GM19239 (cell line): ENCODE results near the gene ADGRG1.

Experiments
- DNase-seq: peaks from one replicate; pipeline ENCODE4 v3.0.0; 2011; ENCODE audit warnings: low spot score; ENCODE audit not compliant: insufficient read length
- FAIRE-seq: peaks from 2 replicates; lab custom pipeline; 2011; peaks lifted over from hg19 to GRCh38; lab: Jason Lieb, UNC

The ADGRG1 gene

DNA sequence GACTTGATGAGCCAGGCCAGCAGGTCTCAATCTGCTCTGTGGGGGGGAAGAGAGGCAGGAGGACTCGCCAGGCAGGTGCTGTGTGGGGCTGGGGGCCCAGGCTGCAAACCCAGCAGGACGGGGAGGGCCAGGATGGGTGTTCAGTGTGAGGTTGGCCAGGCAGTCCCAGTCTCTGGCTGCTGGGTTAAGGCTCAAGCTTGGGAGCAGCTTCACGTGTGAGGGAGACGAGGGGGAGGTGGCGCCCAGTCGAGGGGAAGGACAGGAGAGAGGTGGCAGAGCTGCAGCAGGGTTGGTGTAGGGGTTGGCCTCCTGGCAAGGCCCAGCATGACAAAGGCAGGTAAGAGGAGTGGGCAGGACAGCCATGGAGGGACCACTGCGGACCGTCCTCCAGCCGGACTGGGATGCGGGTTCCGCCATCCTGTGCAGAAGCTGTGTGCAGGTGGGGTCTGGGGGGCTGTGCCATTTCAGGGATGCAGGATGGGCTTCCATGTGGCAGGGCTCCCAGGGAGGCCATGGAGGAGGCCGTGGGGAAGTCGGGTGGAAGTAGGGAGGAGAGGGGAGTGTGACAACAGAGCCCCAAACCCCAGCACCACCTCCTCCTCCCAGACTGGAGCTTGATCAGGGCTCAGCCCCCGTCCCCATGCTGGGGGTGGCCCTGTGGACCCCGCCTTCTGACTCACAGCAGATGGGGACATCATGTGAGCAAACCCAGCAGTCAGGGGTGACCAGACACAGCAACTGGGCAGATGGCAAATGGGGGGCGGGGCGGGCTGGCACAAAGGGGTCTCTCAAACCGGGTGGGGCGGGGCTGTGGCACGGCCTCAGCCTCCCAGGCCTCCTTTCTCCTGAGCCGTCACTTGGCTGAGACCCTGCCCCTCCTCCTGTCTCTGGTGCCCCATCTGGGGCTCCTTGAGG is 2.8 kb downstream of the ADGRG1 start:
- FAIRE-seq (no peak), DNase-seq (no peak)

DNA sequence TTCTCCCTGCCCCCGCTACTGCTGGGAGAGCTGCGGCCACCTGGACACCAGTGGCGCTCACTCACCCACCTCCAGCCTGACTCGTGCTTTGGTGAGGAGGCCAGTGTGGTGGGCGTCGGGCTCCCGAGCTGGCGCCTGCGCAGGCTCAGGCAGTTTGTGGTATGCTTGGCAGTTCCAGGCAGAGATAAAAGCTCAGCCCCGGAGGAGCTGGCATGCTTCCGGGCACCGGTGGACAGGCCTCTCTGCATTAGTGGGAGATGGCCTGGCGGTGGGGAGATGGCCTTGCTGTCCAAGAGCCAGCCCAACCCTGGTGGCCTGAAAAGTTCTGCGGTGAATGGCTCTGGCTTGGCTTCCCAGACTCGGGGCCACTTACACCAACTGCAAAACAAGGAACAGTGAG is 4.1 kb downstream of the ADGRG1 start:
- DNase-seq (no peak), FAIRE-seq (no peak)

DNA sequence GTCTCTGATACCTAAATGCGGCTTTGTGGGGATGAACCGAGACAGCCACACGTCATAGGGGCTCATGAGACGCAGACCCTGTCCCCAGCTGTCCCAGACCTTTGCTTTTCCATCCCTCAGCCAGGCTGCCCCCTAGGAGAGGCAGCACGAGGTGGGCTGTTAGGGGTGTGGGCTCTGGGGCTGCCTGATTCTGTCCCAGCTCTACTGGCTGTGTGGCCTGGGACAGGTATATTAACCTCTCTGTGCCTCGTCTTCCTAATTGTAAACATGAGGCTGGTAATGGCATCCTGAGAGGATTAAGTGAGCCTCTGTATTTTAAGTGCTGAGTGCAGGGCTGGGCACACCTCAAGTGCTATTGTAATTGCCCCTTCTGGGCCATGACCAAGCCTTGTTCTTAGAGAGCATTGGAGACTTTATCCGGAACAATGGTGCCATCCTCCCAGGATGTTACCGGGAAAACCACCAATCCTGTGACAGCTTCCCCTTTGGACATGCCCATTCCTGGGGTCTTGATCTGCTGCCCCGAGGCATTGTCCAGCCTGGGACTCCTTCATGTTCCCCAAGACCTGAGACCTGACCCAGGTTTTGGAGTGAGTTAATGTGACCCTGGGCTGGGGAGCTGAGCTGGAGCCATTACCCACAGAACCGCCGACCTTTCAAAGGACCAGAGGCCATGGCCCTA is 5.1 kb downstream of the ADGRG1 start:
- FAIRE-seq (no peak), DNase-seq (no peak)

DNA sequence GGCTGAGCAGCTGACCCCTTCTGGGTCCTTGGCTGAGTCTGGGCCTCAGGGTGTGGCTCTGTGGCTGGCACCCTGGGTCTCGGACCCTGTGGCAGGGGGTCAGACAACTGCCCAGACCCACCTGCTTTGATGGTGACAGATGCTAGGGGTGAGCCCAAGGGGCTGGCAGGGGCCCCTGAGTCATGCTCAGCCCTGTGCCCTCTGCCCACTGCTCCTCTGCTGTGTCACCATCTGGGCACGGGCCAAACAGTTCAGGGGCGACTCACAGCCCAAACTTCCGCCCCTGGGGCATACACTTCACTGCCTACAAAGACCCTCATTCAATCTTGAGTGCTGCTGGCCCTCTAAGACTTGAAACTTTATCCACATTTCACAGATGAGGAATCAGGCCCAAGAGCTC is 5.7 kb downstream of the ADGRG1 start:
- FAIRE-seq (no peak), DNase-seq (no peak)

DNA sequence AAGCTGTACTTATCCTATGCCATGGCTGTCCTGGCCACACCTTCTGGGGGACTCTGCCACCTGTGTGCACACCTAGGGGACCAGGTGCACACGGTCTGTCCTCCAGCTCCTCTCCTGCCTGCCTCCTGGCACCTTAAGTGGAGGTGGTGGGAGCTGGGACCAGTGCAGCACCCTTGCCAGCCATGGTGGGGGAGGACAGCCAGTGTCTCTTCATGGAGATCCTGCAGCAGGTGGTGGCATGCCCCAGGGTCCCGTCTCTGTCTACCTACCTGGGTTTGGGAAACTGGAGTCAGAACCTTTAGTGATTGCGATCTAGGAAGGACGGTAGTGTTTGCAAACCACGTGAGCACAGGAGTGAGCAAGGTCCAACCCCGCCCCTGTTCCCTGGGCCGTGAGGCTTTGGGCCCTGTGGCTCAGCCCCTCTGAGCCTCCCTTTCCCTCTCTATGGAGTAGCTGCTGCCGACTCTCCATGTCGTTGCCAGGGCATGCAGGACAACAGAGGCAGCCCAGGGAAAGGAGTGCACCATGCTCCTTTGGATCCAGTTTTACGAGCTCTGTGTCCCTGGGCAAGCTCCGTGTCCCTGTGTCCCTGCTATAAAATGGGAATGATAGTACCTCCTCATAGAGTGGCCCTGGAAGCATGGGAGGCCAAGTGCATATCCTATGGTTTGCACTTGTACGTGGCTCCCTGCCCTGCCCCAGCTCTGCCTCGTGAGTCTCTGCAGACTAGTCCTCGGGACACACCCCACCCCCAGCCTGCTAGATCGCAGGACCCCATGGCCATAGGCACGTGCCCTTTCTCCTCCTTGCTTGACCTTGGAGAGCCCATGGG is 7.1 kb downstream of the ADGRG1 start:
- DNase-seq, result no peak

DNA sequence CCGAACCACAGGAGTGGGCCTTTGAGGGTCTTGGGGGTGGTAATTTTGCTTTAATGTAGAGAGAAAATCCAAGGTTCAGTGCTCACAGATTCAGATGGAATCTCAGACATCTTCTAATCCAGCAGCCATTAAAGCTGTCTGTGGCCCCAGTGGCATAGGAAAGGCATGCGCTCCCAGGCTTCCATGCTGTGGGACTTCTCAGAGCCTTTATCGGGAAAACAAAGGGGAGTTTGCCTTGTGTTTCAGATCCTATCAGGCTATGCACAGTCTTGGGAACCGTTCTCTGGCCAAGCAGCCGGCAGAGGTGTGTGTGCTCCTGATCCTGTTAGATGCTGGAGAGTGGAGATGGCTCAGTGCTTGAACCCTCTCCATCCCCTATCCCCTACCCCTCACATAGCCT is 7.8 kb downstream of the ADGRG1 start:
- DNase-seq (no peak), FAIRE-seq (no peak)

More for the DNA sequence above, 7.1 kb downstream of the ADGRG1 start:
- FAIRE-seq, result no peak

DNA sequence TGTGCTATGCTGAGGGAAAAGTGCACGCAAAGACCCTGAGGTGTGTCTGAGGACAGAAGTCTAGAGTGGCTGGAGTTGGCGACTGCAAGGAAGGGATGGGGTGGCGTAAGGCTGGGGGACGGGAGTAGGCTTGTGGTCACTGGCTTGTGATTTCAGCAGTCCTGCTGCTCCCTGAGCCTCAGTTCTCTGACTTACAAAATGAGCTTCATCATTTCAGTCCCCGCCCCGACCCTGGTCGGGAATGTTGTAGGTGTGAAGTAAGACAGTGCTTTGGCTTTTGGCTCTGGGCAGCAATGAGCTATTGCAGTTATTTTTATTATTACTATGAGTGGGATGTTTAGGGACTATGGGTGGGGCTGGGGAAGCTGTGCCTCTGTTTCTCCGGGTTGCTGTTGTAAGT is 8.6 kb downstream of the ADGRG1 start:
- DNase-seq, result no peak
- FAIRE-seq, result no peak

DNA sequence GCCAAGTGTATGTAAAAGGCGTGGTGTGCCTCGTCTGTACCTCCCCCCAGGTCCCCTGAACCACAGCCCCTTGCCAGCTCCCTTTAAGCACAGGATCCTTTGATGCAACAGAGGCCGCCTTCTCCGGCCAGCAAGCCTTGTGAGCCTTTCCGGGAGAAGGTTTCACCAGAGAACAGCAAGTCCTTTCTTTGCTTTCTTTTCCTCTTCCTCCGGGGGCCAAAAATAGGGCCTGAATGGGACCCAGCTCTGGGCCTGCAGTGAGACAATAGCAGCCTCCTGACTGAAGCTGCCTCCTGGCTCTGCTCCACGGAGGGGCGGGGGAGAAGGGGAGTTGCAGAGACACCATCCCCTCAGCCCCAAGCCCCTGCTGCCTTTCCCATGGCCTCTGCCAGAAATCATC is 9.0 kb downstream of the ADGRG1 start:
- FAIRE-seq, result no peak

DNA sequence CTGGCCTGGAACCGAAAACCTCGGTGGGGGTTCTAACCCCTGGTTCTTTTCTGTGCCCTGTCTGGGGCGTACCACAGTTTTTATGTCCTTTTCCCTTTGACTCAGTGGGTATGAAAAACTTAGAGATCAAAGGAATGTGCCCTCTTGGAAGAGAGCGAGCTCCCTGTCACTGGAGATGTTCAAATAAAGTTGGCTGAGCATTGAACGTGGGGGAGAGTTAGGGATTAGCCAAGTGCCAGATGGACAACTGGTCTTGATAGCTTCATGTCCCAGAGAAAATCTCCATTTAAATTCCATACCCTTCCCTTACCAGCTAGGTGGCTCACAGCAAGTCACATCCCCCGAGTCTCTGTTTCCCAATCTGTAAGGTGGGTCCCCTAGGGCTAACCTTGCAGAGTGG is 9.5 kb downstream of the ADGRG1 start:
- FAIRE-seq (no peak), DNase-seq (no peak)

More for the DNA sequence above, 9.0 kb downstream of the ADGRG1 start:
- DNase-seq, result no peak

DNA sequence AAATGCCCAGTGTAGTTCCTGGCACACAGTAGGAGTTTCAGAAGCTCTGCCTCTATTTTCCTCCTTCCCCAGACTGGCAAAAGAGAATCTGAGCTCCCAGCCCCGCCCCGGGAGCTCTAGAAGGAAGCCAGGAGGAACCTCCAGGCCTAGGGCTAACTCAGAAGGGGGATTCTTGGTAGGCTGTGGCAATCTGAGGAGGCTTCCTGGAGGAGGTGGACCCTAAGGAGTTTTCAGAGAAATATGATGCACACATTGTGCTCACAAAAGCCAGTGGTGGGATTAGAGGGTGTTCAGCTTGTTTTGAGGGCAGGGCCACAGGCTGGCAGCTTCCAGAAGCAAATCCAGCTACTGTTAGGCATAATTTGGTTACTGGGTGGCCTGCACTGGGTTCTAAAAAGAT is 10.0 kb downstream of the ADGRG1 start:
- no peak for FAIRE-seq

DNA sequence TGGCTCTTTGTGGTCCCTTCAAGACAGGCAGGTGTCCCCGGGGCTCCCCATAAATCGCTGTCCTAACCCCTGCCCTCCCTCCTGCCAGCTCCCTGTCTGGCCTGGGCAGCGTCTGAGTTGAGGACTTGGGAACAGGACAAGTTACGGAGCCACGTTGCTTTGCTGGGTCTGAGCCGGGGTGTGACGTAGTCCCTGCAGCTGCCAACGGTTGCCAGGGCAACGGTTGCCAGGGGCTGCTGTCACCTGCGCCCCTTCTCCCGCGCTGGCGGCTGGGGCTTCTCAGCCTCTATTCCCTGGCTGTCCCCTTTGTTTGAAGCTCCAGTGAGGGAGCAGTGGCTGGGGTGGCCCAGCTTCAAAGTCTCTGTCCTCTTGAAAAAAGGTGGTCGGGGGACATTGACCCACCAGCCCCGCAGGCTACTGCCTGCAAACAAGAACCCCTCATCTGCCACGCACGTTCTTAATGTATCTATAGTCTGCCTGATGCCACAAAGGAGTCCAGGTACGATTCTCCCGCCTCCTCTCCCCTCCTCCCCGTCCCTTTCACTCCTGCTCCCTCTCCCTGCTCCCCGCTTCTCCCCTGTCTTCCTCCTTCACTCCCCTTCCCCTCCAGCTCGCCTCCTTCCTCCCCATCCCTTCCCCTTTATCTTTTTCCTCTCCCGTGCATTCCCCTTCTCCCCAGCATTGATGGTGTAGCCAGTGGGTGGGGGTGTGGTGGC is 10.9 kb downstream of the ADGRG1 start:
- FAIRE-seq, result no peak
- DNase-seq, result no peak

More for the DNA sequence above, 10.0 kb downstream of the ADGRG1 start:
- DNase-seq, result no peak

DNA sequence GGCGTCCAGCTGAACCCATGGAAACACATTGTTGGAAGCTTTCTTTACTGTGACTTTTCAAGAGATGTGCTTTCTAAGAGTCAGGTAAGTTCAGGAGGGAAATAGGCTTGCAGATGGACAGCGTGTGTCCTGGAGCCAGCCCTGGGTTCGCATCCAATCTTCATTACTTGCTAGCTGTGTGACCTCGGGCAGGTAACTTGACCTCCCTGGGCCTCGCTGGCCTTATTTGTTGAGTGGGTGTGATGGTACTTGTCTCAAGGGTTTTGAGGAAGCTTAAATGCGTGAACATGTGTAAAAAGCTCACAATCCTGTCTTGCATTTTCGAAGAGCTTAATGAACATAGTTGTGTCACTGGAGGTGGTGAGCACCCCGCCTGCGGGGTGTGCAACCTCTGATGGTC is 11.8 kb downstream of the ADGRG1 start:
- FAIRE-seq (no peak), DNase-seq (no peak)

DNA sequence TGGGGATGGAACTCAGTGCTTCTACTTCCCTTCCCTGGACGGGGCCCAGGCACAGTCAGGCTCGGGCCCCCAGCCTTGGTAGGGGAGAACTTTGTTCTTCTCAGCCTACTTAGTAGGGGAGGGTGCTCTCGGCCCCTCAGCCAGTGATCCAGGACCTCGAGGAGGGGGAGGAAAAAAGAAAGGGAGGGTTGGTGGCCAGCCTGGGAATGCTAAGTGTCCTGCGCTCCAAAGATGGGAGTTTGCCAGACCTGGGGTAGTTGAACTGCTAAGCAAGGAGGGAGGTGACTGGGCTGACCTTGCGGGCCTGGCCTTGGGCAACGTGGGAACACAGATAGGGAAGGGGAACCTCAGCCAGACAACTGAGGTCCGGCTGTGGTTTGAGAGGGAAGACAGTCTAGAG is 12.2 kb downstream of the ADGRG1 start:
- FAIRE-seq, result no peak

DNA sequence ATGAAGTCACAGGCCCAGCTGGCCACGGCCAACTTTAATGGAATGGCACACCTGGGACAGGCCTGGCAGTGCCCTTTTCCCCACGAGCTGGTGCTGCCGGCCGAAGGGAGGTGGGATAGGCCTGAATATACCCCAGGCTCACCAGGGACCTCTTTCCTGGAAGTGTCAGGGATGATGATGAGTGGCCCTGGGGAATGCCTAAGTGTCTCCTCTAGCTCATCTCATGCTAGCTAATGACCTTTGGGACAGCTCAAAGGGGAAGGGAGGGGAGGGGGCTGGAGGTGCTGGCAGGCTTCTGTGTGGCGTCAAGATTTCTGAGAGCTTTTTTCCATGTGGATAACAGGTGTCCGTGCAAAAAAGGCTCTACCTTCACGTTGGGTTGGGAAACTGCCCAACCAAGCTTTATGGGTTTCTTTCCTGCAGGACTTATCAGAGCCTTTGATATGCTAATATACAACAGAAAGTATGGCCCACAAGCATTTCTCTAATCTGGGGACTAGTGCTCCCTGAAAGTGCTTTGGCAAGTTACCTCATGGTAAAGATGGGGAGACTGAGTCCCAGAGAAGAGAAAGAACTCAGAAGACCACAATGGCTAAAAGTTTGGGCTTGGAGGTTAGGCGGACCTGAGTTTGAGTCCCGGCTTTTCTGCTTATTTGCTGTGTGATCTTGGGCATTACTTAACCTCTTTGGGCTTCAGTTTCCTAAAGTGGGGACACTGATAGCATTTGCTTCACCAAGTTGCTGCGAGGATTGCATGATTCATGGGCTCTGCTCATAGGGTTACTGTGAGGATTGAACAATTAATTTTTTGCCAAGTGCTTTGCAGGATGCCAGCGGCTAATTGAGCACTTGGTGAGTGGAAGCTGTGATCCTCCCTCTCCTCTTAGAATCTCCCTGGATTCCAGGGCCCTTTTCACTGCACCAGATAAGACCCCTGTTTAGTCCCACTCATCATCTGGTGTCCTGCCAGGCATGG is 14.0 kb downstream of the ADGRG1 start:
- FAIRE-seq (no peak), DNase-seq (no peak)

More for the DNA sequence above, 12.2 kb downstream of the ADGRG1 start:
- no peak for DNase-seq

DNA sequence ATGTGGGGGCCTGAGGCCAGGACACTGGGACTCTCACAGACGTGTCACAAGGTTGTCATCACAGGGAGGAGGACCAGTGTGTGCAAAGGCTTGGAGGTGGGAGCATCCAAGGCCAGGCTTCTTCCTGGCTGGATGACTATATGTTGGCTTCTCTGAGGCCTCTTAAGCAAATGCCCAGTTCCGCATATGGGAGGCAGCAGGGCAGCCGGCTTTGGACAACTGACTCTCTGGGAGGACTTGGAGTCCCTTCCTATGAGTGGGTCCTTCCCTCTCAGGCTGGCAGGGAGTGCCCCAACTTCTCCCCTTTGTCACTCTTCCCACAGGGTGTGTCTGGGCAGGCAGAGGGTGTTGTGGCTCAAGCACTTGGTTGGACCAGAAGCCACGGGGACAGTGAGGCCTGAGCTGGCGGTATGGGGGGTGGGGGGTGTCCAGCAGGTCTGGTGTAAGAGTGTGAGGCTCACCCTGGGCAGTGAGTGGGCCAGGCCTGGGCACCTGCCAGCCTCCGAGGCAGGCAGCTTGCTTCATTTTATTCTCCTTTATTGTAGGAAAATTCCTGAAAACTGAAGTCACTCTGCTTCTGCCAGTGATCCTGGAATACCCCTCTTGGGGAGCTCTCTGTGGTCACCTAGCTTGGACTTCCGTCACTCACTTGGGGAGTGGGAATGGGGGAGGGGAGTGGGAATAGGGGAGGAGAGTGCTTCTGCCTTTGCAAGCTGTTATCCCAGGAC is 14.9 kb downstream of the ADGRG1 start:
- DNase-seq (no peak), FAIRE-seq (no peak)

DNA sequence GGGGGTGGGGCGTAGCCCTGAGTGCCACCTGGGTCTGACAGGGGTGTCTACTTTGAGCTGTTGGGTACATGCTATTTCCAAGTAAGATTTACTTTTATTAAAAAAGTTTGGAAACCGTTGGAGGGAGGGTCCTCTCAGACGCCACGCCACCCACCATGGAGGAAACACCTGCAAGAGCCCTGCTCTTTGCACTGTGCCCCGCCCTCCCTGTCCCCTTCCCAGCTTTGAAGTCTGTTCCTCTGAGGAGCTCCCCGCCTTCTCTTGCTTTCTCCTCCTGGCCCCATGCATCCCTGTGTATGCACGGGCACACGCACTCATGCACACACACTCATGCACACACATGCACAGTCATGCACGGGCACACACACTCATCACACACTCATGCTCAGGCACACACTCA is 15.5 kb downstream of the ADGRG1 start:
- DNase-seq (no peak), FAIRE-seq (no peak)

DNA sequence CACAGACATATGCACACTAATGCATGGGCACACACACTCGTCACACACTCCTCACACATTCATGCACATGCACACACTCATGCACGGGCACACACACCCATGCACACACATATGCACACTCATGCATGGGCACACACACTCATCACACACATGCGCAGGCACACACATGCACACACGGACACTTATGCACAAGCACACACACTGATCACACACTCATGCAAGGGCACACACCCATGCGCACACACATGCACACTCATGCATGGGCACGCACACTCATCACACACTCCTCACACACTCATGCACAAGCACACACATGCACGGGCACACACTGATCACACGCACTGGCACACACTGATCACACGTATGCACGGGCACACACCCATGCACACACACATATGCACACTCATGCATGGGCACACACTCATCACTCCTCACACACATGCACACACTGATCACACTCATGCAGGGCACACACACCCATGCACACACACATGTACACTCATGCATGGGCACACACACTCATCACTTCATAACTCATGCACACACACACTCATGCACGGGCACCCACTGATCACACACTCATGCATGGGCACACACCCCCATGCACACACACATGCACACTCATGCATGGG is 16.1 kb downstream of the ADGRG1 start:
- DNase-seq, result no peak
- no peak for FAIRE-seq

DNA sequence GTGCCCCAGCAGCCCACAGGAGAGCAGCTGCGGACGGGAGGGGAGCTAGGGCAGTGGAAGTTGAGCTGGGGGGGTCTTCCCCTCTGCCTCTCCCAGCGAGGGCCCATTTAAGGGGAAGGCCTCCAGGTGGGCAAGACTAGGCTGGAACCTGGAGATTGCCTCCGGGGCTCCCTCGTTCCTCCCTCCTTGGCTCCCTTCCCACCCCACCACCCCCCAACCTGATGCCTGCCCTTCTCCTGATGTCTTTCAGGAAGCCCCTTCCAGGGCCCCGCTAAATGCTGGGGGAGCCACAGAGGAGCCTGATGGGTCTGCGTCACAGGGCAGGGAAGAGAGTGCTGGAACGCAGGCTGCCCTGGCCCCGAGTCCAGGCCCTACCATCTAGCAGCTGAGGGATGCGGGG is 16.7 kb downstream of the ADGRG1 start:
- FAIRE-seq, result no peak
- no peak for DNase-seq
